GM23248 (cell line): ENCODE results near the gene ACAA1. TPM values are rescaled to one million over a fixed set of nuclear protein-coding genes. Genes with fewer than 3 reads are reported as not detected.
A peak's percentile ranks its signal among the peaks of the same experiment; 100 is the strongest.

ENCODE experiments used
- DNase-seq: peaks from one replicate; pipeline ENCODE4 v3.0.0-alpha.2; 2015
- H2AFZ ChIP-seq: fragments of 200-600 bp; sonication (generic); 2 replicates; pipeline ENCODE4 v1.6.1; 2016; ENCODE audit warnings: antibody characterized with exemption
- H3F3A ChIP-seq: fragments of 200-600 bp; sonication (generic); 2 replicates; pipeline ENCODE4 v1.6.1; 2016; ENCODE audit warnings: mild to moderate bottlenecking, antibody characterized with exemption, mixed run types; ENCODE audit not compliant: insufficient read depth
- H3K27ac ChIP-seq: fragments of 200-600 bp; sonication (generic); 2 replicates; pipeline ENCODE4 v1.5.1; 2016; ENCODE audit warnings: mild to moderate bottlenecking
- H3K27me3 ChIP-seq: fragments of 200-600 bp; sonication (generic); replicated peaks from 2 replicates; pipeline ENCODE4 v1.6.1; 2016; ENCODE audit warnings: mild to moderate bottlenecking; ENCODE audit not compliant: insufficient read depth
- H3K36me3 ChIP-seq: fragments of 200-600 bp; sonication (generic); 2 replicates; pipeline ENCODE4 v1.6.1; 2016; ENCODE audit warnings: low read depth, mild to moderate bottlenecking
- H3K4me1 ChIP-seq: fragments of 200-600 bp; sonication (generic); 2 replicates; pipeline ENCODE4 v1.6.1; 2016; ENCODE audit warnings: mild to moderate bottlenecking; ENCODE audit not compliant: insufficient read depth
- H3K4me2 ChIP-seq: fragments of 200-600 bp; sonication (generic); one replicate; pipeline ENCODE4 v1.6.1; 2016; ENCODE audit warnings: mild to moderate bottlenecking; ENCODE audit not compliant: unreplicated experiment
- H3K4me3 ChIP-seq: fragments of 200-600 bp; sonication (generic); 2 replicates; pipeline ENCODE4 v1.5.1; 2016; ENCODE audit warnings: mild to moderate bottlenecking
- H3K79me2 ChIP-seq: fragments of 200-600 bp; sonication (generic); 2 replicates; pipeline ENCODE4 v1.6.1; 2016; ENCODE audit warnings: mild to moderate bottlenecking; ENCODE audit not compliant: insufficient read depth
- H3K9ac ChIP-seq: fragments of 200-600 bp; sonication (generic); 2 replicates; pipeline ENCODE4 v1.6.1; 2016; ENCODE audit warnings: mild to moderate bottlenecking
- H3K9me2 ChIP-seq: fragments of 200-600 bp; sonication (generic); 2 replicates; pipeline ENCODE4 v1.6.1; 2016; ENCODE audit warnings: mixed run types, mild to moderate bottlenecking, moderate library complexity; ENCODE audit not compliant: insufficient read depth
- H3K9me3 ChIP-seq: fragments of 200-600 bp; sonication (generic); one replicate; pipeline ENCODE4 v1.6.1; 2017; ENCODE audit warnings: low read depth
- H4K20me1 ChIP-seq: fragments of 200-600 bp; sonication (generic); 2 replicates; pipeline ENCODE4 v1.6.0; 2016; ENCODE audit not compliant: insufficient read depth
- EZH2 ChIP-seq: fragments of 200-600 bp; sonication (generic); IDR thresholded peaks from 2 replicates; pipeline ENCODE4 v1.6.1; 2018; ENCODE audit warnings: antibody characterized with exemption, mild to moderate bottlenecking; ENCODE audit not compliant: insufficient read depth, poor library complexity, severe bottlenecking
- EZH2phosphoT487 ChIP-seq: fragments of 200-600 bp; sonication (generic); IDR thresholded peaks from 2 replicates; pipeline ENCODE4 v1.6.1; 2018; ENCODE audit warnings: antibody characterized with exemption, moderate library complexity, mild to moderate bottlenecking, low read depth; ENCODE audit not compliant: insufficient read depth
- WGBS, 2 experiments: methylation state at CpG; one replicate each; pipeline ENCODE4 v1.1.6; 2015 to 2017; ENCODE audit warnings: low lambda C conversion rate in 2 of 2, low coverage in 1 of 2; ENCODE audit errors: missing lambda C conversion rate in 2 of 2; 5-methylcytosine and 5-hydroxymethylcytosine counted together
- in situ Hi-C: fragments of 300-500 bp; cut with MboI; formaldehyde crosslinking; loops from 2 replicates; pipeline ENCODE4 v1.15.0; 2020
- polyA plus RNA-seq: library from polyadenylated mRNA; unstranded; fragments of >200 nt; fragmentation: Nextera tagmentation; extraction: Ambion mirVana; gene quantifications from 2 replicates; pipeline ENCODE4 v1.2.1, GENCODE V29; 2016
- total RNA-seq: library from RNA; depleted of rRNA; stranded (reverse); fragments of >200 nt; shearing (Covaris generic); gene quantifications from 2 replicates; pipeline ENCODE4 v1.2.3, GENCODE V29; 2014

The ACAA1 gene
- total and polyA plus RNA-seq, 2 experiments from 2014 or later: 32.9 to 50.5 TPM

DNA sequence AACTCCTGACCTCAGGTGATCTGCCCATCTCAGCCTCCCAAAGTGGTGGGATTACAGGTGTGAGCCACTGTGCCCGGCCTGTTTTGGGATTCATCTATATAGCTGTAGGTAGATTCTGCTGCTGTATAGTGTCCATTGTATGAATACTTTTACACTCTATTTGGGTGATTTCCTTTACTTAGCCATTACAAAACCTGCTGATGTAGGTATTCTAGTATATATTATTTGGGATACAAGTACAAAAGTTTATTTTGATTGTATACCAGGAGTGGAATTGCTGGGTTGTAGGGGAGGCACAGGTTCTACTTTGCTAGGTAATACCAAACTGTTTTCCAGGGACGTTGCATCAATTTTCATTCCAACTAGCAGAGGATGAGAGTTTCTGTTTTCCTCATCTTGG lies 18.9 kb upstream of the ACAA1 start:
- Histone ChIP-seq H3F3A (peaks cover 29% of the 10 kb centered on the region), H3K4me3 (no peak overlapping the region), H3K79me2 (no peaks in the 10 kb centered on the region), H3K9me3 (no peaks in the 10 kb centered on the region), H3K9me2 (no peaks in the 10 kb centered on the region), H4K20me1 (no peaks in the 10 kb centered on the region), H3K27me3 (no peaks in the 10 kb centered on the region), H3K4me1 (peaks cover 21% of the 10 kb centered on the region), H3K4me2 (no peak overlapping the region), H2AFZ (no peak overlapping the region), H3K9ac (no peak overlapping the region), H3K36me3 (no peaks in the 10 kb centered on the region), H3K27ac (no peak overlapping the region)
- no peak for DNase-seq
- TF ChIP-seq EZH2 (no peak), EZH2phosphoT487 (no peak)
- in situ Hi-C loops: no loop called here
- 91 to 92% methylated on average over 2 of the region's 2 CpGs for WGBS, 2 experiments

DNA sequence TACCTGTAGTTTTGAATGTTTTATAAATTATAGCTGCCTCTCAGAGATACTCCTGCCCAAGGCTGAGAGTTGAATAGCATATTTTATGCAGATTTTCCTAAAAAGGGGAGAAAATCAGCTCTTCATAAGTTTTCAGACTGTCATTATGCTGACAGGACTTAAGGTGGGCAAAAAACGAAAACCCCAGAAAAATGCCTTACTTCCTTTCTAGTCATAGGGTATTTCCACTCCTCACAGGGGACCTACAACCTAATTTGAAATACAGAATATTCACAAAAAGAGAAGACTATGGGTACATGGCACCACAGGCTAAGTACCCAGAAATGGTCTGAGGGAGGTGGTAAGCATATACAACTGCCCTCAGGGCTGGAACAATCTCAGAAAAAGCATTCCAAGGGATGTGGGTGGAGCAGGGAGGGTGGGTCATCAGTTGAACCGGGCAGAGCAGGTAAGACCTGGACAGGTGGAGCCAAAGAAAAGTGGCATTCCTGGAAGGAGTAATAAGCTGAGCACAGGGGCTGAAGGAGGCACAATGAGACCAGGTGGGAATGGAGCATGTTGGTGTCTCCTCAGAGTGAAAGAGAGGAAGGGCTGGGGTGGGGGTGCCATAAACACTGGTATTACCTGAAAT lies 17.8 kb upstream of the ACAA1 start:
- no peaks in the 10 kb centered on the region for H3K9me3 ChIP-seq
- peak overlapping the region; percentile 75 for H3K27ac ChIP-seq
- DNase-seq: no peak
- H3K36me3 ChIP-seq: no peaks in the 10 kb centered on the region
- H2AFZ ChIP-seq: no peak overlapping the region
- H3K27me3 ChIP-seq: no peaks in the 10 kb centered on the region
- H3K9me2 ChIP-seq: no peaks in the 10 kb centered on the region
- H3K79me2 ChIP-seq: no peaks in the 10 kb centered on the region
- TF ChIP-seq EZH2phosphoT487 (no peak), EZH2 (no peak)
- H3F3A ChIP-seq: peaks cover 30% of the 10 kb centered on the region
- WGBS, 2 experiments: 53 to 74% methylated on average over 2 of the region's 2 CpGs
- H3K9ac ChIP-seq: peak overlapping the region; percentile 31
- H3K4me2 ChIP-seq: peak overlapping the region; percentile 46
- H3K4me3 ChIP-seq: 0 out of 2 replicates have a peak overlapping the region, but pooled peaks have one; percentile 5
- in situ Hi-C loops: no loop called here
- H3K4me1 ChIP-seq: peaks cover 21% of the 10 kb centered on the region
- no peaks in the 10 kb centered on the region for H4K20me1 ChIP-seq

DNA sequence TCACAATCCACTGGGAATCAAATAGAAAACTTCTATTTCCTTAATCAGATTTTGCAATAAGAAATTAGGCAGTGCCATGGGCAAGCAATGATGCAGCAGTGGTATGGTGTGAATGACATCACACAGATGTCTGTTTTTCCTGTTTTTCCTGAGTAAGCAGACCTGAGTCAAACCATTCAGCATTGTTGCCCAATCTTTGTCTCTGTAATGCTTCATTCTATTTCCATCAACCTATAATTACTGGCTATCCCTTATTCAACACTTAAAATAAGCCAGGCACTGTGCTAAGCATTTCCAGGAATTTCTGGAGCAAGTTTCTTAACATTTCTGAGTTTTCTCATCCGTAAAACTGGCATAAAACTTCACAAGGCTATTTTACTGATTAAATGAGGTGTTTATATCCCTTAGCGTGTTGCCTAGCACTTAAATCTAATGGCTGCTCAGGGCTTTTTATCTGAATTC lies 17.1 kb upstream of the ACAA1 start:
- Histone ChIP-seq H3K27me3 (no peaks in the 10 kb centered on the region), H3F3A (peaks cover 30% of the 10 kb centered on the region), H3K36me3 (no peaks in the 10 kb centered on the region), H2AFZ (no peak overlapping the region), H3K79me2 (no peaks in the 10 kb centered on the region), H3K4me2 (peak overlapping the region; percentile 46), H3K4me3 (0 out of 2 replicates have a peak overlapping the region, but pooled peaks have one; percentile 5), H4K20me1 (no peaks in the 10 kb centered on the region), H3K4me1 (peaks cover 21% of the 10 kb centered on the region), H3K9ac (peak overlapping the region; percentile 31), H3K9me3 (no peaks in the 10 kb centered on the region), H3K9me2 (no peaks in the 10 kb centered on the region), H3K27ac (peak overlapping the region; percentile 75)
- TF ChIP-seq EZH2phosphoT487 (no peak), EZH2 (no peak)
- WGBS, 2 experiments: 30 to 32% methylated on average over 2 of the region's 2 CpGs
- in situ Hi-C loops: no loop called here
- peak; percentile 96 for DNase-seq

DNA sequence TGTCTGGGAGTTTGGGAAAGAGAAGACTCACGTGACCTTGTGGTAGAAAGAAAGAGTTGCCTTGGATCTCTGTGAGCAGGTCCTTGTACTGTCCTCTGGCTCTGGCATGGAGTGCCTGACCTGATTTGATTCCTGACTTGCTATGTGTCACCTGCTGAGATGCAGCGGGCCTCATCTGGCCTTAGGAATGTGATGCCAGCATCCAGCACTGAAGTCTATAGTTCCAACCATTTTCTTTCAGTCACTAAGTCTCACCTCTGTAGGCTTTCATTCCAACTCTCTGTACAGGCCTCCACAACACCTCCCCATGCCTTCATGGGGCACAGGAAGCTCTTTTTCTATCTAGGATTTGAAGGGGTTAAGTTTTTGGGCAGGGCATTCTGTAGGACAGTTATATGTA lies 16.3 kb upstream of the ACAA1 start:
- H3K9ac ChIP-seq: no peak overlapping the region
- in situ Hi-C loops: no loop called here
- H3K4me3 ChIP-seq: no peak overlapping the region

More for the DNA sequence above, 16.3 kb upstream of the ACAA1 start:
- Histone ChIP-seq H4K20me1 (no peaks in the 10 kb centered on the region), H3K27ac (peak overlapping the region; percentile 75), H3K27me3 (no peaks in the 10 kb centered on the region), H2AFZ (no peak overlapping the region), H3K4me1 (peaks cover 21% of the 10 kb centered on the region), H3K79me2 (no peaks in the 10 kb centered on the region), H3K36me3 (no peaks in the 10 kb centered on the region), H3F3A (peaks cover 30% of the 10 kb centered on the region), H3K9me2 (no peaks in the 10 kb centered on the region), H3K9me3 (no peaks in the 10 kb centered on the region), H3K4me2 (no peak overlapping the region)
- 97 to 100% methylated on average over 2 of the region's 2 CpGs for WGBS, 2 experiments
- no peak for DNase-seq
- TF ChIP-seq EZH2phosphoT487 (no peak), EZH2 (no peak)
